Measurements from ENCODE around the gene POU2AF1. TPM values are rescaled to one million over a fixed set of nuclear protein-coding genes. Genes with fewer than 3 reads are reported as not detected.

Gene POU2AF1
- total RNA-seq, 1 donor from 2014 or later, result not detected

DNA sequence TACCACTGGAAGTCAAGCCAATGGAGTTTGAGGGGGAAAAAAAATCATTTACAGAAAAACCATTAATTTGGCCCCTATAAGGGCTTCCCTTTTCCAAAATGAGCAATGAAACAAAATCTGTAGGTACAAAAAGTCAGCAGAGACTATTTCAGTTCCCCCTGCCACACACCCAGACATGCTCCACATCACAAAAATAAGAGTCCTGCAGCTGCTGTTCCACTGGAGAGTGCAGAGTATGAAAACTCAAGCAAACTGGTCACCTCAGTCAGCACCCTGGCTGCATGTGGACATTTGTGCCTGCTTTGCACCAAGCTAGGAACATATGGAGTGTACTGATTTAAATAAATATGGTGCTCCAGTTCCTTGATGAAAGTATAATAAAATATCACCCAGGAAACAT, 15.1 kb downstream of the POU2AF1 start:
- DNase-seq (ENCODE audit: low spot score in 2 of 2), result no peak
- no peak for FAIRE-seq

DNA sequence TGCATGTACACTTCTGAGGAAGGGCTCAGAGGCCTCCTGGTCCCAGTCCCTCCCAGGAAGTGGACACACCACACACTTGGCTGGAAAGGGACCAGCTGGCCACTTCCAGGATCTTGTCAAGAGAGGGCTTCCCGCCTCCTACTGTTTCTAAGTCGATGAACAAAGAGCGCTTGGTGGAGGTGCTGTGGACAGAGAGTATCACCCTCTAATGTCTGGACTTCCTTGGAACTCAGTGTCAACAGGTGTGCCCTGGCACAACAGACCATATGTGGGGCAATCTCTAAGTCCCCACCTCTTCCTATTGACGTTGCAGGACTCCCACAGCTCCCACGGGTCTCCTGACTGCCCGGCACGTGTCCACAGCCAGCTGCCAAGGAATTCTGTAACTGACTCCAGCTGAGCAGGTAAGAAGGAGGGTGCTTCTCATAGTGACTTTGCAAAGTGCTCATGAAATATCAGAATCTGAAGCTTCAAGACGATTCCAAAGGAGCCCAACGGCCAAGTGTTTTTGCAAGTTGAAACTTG, 16.1 kb downstream of the POU2AF1 start:
- FAIRE-seq (no peak), DNase-seq (ENCODE audit: low spot score in 2 of 2) (no peak)

DNA sequence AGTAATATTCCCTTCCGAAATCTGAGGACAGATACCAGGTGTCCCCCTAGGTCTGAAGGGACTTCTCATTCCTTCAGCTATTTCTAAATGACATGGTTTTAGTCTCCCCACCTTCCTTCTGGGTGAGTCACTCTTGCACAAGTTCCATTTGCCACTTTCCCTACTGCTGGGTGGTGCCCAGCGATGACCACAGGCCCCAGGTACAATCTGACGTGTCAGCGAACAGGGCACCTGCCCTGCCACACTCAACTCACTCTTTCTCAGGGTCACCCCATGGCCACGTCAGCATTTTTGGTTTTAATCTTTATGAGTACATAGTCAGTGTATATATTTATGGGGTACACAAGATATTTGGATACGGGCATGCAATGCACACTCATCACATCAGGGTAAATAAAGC, 17.2 kb downstream of the POU2AF1 start:
- no peak for FAIRE-seq
- no peak for DNase-seq (ENCODE audit: low spot score in 2 of 2)

DNA sequence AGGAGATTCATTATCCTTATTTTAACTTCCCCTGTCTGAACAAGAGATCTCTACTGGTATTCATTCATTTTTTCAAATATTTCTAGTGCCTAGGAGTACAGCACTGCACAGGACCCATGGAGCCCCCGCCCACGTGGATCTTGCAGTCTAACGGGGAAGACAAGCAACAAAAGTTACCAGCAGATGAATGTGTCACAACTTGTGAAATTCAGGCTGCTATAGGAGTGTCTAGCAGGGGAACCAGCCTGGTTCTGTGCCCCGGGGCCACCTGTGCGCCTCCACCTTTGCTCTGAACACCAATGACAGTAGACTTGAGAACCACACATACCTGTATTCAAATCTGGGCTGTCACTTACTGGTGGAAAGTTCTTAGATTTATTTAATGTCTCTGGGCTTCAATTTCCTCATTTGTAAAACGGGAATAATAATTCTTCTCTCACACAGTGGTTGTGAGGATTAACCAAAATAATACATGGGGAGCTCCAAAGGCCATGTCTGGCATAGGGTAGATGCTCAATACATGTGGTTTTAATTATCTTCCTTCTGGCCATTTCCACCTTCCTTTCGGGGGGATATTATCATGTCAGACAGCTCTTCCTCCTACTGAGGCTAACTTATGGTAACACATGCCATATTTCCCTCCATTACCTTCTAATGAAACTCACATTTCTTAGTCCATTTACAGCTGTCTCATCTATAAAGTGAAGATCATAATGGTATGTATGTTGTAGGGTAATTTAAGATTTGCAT, 17.8 kb downstream of the POU2AF1 start:
- DNase-seq (ENCODE audit: low spot score in 2 of 2) (no peak), FAIRE-seq (no peak)

DNA sequence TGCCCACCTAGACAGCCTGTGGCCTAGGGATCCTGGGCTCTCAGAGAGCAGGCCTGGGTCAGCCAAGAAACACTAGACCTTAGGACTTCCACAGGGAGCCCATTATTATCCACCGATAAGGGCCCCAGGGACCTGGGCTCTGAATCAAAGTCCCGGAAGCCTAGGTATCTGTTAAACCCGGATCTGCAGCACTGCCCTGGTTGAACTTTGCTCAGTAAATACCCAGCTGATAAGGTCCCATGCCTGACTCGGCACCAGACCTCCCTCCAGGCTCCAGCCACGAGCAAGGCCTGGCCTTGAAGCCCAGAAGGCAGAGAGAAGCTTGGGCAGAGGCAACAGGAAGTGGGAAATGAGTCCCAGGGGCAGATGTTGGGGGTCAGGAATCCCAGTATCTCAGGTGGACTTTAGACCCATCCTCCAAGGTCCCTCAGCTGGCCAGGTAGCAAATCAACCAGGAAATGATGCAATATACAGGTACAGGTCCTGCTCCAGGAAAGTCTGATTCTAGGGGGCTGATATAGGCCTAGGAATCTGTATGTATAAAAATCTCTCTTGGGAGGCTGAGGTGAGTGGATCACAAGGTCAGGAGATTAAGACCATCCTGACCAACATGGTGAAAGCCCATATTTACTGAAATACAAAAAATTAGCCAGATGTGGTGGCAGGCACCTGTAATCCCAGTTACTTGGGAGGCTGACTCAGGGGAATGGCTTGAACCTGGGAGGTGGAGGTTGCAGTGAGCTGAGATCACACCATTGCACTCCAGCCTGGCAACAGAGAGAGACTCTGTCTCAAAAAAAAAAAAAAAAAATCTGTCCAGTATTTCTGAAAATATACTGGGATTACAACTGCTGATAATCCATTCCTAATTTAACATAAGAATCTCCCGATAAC, 18.7 kb downstream of the POU2AF1 start:
- FAIRE-seq, result no peak
- no peak for DNase-seq (ENCODE audit: low spot score in 2 of 2)

DNA sequence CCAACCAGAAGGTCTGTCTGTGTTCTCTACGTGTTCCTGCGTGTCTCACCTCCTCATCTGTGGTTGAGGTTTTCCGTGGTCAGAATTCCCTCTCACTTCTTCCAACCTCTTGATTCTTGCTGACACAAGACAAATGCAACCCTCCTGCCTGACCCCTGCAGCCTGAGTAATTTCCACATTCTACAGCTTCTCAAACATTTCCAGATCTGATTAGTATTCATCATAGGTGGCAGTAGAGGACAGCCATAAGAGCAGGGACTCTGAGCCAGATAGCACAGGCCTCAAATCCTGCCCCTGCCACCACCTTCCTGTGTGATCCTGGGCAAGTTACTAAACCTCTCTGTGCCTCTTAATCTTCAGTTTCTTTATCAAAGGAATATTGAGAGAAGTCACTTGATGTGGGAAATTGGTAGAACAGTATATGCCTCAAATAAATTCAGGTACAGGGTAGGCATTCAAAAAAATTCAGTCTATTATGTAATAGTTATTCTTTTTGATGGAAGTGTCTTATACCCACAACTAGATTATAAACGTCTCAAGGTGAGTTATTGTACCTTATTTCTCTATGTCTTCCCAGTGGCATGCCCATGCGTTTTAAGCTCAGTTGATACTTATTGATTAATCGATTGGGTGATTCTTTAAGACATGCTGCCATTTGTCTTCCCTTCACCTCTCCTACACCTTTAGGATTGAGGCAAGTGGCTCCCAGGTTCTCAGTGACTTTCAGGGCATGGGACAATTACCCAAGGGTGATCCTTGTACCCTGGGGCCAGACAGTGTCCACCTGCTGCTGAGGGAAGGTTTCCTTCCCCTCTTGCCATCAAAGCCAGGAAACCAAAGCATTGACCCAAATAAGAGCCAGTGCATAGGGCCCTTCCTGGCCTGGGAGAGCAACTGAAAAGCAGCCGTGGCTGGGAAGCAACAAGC, 19.6 kb downstream of the POU2AF1 start:
- FAIRE-seq, result no peak

DNA sequence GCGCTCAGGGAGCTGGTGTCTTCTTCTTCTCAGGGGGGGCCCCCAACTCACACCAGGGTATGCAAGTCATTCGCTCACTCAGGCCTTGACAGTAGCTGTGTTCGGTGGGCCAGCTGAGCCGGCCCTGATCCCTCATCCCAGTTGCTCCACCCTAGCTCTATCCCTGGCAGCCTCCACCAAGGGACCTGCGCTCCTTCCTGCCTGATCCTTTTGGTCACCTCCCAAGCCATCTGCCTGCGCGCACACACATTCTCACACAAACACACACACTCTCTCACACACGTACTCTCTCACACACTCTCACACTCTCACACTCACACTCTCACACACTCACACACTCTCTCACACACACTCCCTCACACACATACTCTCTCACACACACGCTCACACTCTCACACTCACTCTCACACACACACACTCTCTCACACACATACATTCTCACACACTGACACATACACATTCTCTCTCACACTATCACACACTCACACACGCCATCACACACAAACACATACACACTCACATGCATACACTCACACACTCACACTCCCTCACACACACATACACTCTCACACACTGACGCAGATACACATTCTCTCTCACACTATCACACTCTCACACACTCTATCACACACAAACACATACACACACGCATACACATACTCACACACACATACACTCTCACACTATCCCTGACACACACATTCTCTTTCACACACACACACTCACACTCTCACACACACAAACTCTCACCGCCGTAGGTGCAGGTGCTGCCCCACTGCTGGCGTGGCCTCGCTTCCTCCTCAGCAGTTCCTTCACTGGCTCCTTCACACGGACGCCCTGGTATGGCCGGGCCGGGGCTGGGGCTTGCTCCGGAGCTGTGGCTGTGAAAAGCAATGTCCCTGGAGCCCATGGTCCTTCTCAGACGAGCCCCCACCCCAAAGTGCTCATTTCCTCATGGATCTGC, 20.8 kb downstream of the POU2AF1 start:
- DNase-seq (ENCODE audit: low spot score in 2 of 2), result no peak
- no peak for FAIRE-seq

More for the DNA sequence above, 19.6 kb downstream of the POU2AF1 start:
- no peak for DNase-seq (ENCODE audit: low spot score in 2 of 2)

DNA sequence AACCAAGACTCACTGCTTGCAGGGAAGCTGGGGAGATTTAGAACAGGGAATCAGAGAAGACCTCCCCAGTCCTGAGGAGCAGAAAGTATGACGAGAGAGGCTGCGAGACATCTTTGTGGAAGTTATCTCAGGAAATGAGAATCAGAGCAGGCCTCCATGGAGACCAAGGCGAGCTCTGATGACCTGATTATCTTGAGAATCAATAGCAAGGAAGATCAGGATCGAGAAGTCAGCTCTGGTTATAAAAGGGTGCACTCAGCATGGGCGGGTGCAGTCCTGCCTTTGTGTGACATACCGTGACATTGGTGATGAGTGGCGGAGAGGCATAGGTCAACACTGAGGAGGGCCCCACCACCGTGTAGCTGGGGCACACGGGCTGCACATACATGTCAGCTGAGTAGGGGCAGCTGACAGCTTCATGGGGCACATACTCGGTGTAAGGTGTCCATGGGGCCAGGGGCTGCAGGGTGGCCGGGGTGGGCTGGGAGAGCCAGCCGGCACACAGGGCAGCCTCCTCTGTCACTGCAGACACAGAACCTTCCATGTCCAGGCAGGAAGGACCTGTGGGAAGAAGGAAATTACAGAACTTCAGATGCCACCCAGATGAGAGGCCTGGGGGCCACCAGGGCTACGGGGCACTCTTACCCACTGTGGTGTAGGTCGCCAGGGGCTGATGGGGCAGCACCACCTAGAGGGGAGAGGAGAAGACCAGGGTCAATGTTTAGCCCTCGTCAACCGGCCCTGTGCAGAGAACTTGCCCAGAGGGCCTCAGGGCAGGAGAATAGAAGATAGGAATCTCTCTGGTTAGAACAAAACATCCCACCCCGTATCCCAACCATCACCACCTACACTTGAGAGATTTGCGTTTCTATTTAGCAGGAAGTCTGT, 21.7 kb downstream of the POU2AF1 start:
- no peak for FAIRE-seq

DNA sequence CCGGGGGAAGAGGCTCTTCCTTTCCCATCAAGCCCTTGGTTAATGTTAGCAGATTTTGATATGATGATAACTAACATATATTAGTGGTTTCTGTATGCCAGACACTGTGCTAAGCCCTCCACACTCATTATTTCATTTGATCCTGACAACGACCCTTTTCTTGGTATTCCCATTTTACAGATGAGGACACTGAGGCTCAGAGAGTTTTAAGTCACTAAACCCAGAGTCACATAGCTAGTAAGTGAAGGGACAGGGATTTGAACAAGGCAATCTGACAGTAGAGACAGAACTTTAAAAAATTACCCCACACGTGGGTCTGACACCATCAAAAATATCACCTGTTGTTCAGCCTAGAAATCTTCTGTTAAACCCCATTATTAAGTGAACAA, 22.4 kb downstream of the POU2AF1 start:
- DNase-seq (ENCODE audit: low spot score in 2 of 2) (no peak), FAIRE-seq (no peak)

More for the DNA sequence above, 21.7 kb downstream of the POU2AF1 start:
- DNase-seq (ENCODE audit: low spot score in 2 of 2), result no peak

DNA sequence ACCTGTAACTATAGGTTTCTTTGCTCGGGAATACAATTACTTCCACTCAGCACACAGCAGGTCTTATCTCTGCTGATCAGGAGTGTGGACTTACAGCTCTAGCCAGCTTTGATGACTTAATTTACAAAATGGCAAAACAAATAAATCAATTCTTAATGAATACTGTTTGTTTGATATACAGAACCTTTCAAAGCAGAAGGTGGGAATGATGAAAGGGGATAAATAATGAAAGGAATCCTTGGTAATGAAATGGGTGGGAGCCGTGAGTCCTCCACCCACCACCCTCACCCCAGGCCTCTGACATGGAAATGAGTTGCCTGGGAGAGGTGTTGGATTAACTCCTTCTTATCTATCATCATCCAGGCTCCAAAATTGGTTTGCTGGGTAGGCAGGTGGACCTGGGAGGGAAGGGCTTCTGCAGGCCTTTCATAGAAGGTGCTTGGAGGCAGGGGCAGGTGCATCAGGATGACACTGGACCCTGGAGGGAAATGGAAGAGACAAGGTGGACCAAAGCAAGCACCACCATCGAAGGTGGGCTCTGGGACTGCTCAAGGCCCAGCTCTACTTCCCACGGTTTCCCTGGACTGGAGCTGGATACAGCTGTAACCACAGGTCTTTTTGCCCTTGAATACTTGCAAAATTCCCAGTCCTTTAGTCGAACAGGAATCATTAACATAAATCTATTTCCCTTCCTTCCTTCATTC, 23.0 kb downstream of the POU2AF1 start:
- DNase-seq (ENCODE audit: low spot score in 2 of 2), result no peak
- FAIRE-seq, result no peak

DNA sequence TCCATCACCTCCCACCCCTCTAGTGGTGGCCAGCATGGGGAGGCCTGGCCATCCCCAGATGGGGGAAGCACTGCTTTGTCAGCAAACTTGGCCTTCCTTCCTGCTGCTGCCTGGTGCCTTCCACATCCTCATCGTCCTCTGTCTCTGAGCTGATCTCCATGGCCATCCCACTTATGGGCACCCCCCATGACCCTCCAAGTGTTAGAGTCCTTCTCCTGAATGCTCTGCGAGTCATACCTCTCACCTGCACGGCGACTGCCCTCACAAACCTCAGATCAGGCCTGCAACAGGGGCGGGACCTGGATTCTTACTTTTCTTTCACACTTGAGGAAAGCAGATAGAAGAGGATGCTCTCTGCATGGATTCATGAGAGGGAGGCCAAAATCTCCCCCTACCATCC, 24.0 kb downstream of the POU2AF1 start:
- FAIRE-seq (no peak), DNase-seq (ENCODE audit: low spot score in 2 of 2) (no peak)

DNA sequence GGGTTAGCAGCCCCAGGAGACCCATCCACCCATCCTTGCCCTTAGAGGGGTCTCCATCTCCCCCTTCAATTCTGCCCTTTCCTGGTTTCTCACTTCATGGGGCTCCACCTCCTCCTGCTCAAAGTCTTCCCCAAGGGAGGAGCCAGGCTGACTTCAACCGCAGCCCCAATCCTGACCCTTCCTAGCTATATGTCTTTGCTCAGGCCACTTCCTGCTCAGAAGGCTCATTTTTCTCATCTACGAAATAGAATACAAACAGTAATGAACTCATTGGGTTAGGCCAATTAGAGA, 24.5 kb downstream of the POU2AF1 start:
- DNase-seq (ENCODE audit: low spot score in 2 of 2) (no peak), FAIRE-seq (no peak)

DNA sequence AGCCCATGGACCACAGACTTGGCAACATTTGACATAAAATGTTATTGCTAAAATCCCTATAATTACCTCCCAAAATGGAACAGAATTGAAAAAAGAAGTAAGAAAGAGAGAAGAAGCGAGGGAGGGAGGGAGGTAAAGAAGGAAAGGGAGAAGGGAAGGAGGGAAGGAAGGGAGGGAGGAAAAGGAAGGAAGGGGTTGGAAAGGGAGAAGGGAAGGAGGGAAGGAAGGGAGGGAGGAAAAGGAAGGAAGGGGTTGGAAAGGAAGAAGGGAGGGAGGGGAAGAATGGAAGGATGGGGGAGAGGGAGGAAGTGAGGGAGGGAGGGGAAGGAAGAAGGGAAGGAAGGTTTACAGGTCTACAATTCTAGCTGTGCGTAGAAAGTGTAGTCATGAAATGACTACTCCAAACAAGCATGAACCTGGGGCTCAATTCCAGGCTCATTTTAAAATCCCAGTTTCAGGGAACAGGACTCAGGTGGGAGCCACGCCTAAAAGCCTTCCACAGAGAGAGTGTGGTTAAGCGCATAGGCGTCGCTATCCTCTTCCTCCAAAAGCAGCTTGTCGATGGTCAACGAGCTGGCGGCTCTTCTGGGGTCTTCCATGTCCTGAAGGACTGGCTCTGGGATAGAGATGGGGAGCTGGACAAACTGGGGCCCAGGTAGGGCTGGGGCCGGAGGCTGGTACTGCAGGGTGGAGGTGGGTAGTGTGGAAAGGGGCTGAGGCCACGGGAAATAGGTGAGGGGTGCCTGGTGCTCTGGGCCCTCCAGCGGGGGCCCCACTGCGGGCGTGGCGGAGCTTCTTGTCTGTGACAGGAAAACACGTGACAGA, 25.1 kb downstream of the POU2AF1 start:
- DNase-seq (ENCODE audit: low spot score in 2 of 2) (no peak), FAIRE-seq (no peak)

DNA sequence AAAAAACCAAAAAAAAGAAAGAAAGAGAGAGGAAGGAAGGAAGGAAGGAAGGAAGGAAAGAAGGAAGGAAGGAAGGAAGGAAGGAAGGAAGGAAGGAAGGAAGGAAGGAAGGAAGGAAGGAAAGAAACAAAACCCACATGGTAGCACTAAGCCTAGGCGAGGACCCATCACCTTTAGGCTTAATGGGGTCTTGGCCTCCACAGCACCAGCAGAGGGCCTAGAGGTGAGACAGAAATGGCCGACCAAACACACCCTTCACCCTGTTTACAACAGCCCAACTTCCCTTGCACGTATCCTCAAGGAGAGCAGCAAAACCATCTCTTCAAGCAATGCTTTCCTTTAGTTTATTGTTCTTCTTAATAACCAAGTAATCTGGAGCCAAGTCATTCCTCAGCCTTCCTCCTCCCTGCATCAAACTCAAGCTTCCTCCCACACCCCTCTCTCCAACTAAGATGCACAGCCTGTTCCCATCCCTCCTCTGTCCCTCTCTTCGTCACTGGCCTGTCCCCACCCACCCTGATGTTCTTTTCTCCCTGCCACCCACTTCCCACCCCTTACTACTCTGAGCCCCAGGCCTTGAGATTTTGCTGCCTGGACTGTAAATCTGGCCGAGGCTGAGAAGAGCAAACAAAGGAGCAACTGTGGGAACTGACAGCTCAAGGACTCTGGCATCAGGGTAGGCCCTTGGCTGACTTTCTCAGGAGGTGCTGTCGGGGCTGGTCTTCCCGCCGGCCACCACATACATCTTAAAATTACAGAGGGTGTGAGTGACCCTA, 26.0 kb downstream of the POU2AF1 start:
- DNase-seq (ENCODE audit: low spot score in 2 of 2), result no peak
- FAIRE-seq, result no peak

DNA sequence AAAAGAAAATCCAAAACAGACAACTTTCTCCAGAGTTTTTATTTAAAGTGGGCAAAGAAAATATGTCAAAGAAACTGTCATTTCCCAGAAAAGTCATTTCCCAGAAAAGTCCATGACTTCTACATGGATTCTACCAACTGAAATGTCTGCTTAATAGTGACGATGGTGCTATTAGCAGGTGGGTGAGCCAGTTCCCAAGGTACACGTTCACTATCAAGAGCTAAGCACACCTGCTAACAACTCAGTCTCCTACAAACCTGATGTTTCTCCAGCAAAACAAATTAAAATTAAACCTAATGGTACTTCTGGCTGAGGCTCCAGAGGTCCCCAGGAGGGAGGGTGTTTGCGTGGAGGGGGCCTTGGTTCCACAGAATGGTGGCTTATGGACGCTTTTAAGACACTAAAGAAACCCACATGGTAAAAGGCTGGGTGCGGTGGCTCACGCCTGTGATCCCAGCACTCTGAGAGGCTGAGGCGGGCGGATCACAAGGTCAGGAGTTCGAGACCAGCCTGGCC, 26.8 kb downstream of the POU2AF1 start:
- FAIRE-seq (no peak), DNase-seq (ENCODE audit: low spot score in 2 of 2) (no peak)
